Thoracic aorta (tissue), 2 donors: ENCODE results near the gene GALP. TPM values are rescaled to one million over a fixed set of nuclear protein-coding genes. Genes with fewer than 3 reads are reported as not detected.
"Not testable (repeated sequence)": the region's sequence is repeated elsewhere in the genome, so short reads cannot be mapped to it uniquely, and the experiment has no call there.

Source experiments
- ATAC-seq: fragments of 150-250 bp; one replicate; pipeline ENCODE4 v1.8.0; 2017; ENCODE audit warnings: low read depth; ENCODE audit not compliant: insufficient number of reproducible peaks, low FRiP score
- DNase-seq: peaks from one replicate; pipeline ENCODE4 v3.0.0-alpha.2; 2020; ENCODE audit warnings: low spot score
- H3K27ac ChIP-seq, 2 donors: fragments of 200-600 bp; sonication (generic); 1 replicate in 1 of 2; 2 replicates in 1 of 2; pipeline ENCODE4 v1.5.1; 2016; ENCODE audit warnings: mild to moderate bottlenecking in 2 of 2, moderate library complexity in 2 of 2
- H3K27me3 ChIP-seq: fragments of 200-600 bp; sonication (generic); replicated peaks from 2 replicates; pipeline ENCODE4 v1.6.0; 2016; ENCODE audit warnings: mild to moderate bottlenecking; ENCODE audit not compliant: insufficient read depth
- H3K36me3 ChIP-seq: fragments of 200-600 bp; sonication (generic); one replicate; pipeline ENCODE4 v1.5.1; 2016
- H3K4me1 ChIP-seq, 2 donors: fragments of 200-600 bp; sonication (generic); 1 replicate in 1 of 2; 2 replicates in 1 of 2; pipeline versions ENCODE4 v1.5.1 to v1.6.0; 2016; ENCODE audit warnings: low read depth in 2 of 2, mild to moderate bottlenecking in 1 of 2; ENCODE audit not compliant: control insufficient read depth in 1 of 2
- H3K4me3 ChIP-seq: fragments of 200-600 bp; sonication (generic); 2 replicates; pipeline ENCODE4 v1.5.1; 2016; ENCODE audit warnings: mild to moderate bottlenecking
- H3K9me3 ChIP-seq: fragments of 200-600 bp; sonication (generic); 2 replicates; pipeline ENCODE4 v1.5.1; 2016
- CTCF ChIP-seq: fragments of 200-600 bp; sonication (generic); IDR thresholded peaks from one replicate; pipeline ENCODE4 v1.5.1; 2019; ENCODE audit warnings: antibody characterized with exemption
- total RNA-seq, 2 donors: library from RNA; depleted of rRNA; stranded (reverse); fragments of >200 nt; gene quantifications; one replicate each; pipeline versions ENCODE4 v1.1.0 to v1.2.3, GENCODE V29; 2016

GALP gene
- total RNA-seq, 2 donors from 2014 or later: not detected

DNA sequence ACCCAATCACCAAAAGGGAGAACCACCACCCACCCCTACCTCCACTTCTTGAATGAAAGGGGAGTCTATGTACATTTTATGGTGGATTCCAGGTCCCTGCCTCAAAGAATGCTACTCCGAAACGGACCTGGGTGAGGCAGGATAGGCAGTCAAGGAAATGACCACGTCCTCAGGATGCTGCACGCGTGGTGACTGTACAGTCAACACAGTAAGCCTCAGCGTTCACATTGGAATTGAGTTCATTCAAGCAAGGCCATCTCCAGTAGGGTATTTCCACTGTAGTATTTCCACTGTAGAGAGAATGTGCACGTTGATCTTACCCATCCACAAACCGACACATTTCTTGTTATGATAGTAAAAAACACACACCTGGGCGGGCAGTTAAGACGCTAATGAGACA lies 43.2 kb downstream of the GALP start:
- Histone ChIP-seq H3K36me3 (no peaks in the 10 kb centered on the region), H3K27me3 (no peaks in the 10 kb centered on the region), H3K4me1 (peaks cover 0 to 5% of the 10 kb centered on the region in 2 donors), H3K9me3 (no peaks in the 10 kb centered on the region), H3K27ac (no peak overlapping the region), H3K4me3 (no peak overlapping the region)
- DNase-seq: no peak
- ATAC-seq: no peak
- no peak for TF ChIP-seq CTCF

GRCh38 chr19:56221442-56221841 lies 45.6 kb downstream of the GALP start:
- H3K27ac ChIP-seq, H3K4me1 ChIP-seq, H3K9me3 ChIP-seq, H3K36me3 ChIP-seq, H3K27me3 ChIP-seq, DNase-seq, H3K4me3 ChIP-seq, ATAC-seq: not testable (repeated sequence)

DNA sequence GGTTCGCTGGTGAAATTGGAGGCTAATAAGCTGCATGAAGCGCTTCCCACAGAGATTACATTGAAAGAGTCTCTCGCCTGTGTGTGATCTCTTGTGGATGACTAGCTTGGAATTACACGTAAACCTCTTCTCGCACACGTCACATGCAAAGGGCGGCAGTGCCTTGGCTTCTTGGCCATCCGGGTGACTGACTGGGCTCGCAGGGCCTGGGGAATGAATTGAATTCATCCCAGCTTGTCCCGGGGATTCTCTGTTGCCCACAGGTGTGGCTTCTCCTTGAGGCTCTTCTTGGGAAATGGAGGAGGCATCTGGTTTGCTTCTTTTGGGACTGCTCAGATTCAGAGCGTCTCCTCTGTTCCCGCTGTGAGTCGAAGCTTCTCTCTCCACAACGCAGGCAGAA lies 46.0 kb downstream of the GALP start:
- DNase-seq: no peak
- no peak for ATAC-seq
- H3K4me3 ChIP-seq: no peak overlapping the region
- no peaks in the 10 kb centered on the region for H3K27me3 ChIP-seq
- no peak for TF ChIP-seq CTCF
- H3K36me3 ChIP-seq: no peaks in the 10 kb centered on the region
- no peak overlapping the region for H3K27ac ChIP-seq
- no peaks in the 10 kb centered on the region for H3K9me3 ChIP-seq
- peaks cover 0 to 5% of the 10 kb centered on the region in 2 donors for H3K4me1 ChIP-seq

DNA sequence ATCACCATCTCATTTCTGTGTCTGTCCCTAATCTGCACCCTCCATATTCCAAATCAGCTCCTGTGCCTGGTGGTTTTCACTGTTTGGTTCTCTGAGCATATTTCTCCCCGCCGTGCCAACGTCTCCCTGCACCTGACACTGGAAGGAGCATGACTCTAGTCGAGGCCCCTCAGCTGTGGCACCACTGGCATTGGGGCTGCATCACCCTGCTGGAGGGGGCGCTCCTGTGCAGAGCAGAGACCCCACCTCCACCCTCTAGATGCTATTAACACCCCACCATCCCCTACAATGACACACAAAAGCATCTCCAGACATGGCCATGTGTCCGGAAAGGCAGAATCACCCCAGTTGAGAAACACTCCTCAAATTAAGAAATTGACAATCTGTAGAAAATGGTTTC lies 47.1 kb downstream of the GALP start:
- DNase-seq (no peak), ATAC-seq (no peak)
- Histone ChIP-seq H3K4me1 (peaks cover 0 to under 1% of the 10 kb centered on the region in 2 donors), H3K4me3 (no peak overlapping the region), H3K36me3 (no peaks in the 10 kb centered on the region), H3K9me3 (no peaks in the 10 kb centered on the region), H3K27me3 (no peaks in the 10 kb centered on the region), H3K27ac (no peak overlapping the region)
- no peak for TF ChIP-seq CTCF

DNA sequence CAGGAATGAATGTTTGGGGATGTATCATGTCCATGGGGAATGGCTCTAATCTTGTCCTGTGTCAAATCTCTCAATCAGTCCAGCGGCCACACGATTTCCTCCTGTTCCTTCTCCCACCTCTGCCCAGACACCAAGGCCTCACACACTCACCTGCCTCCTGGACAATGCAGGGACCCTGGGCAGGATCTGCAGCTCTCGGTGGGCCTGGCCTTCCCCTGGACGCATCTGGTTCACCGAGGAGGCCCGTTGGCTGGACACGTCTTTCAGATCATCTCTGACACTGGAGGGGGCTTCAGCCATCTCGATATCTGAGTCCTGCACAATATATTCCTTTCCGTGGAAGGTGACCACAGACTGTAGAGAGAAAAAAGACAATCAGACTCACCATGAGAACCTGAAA lies 47.7 kb downstream of the GALP start:
- Histone ChIP-seq H3K4me1 (no peaks in the 10 kb centered on the region), H3K27ac (no peak overlapping the region), H3K27me3 (no peaks in the 10 kb centered on the region), H3K4me3 (no peak overlapping the region), H3K9me3 (no peaks in the 10 kb centered on the region), H3K36me3 (no peaks in the 10 kb centered on the region)
- ATAC-seq: no peak
- no peak for DNase-seq
- TF ChIP-seq CTCF: no peak

Other genes with a start within 250 kb of the GALP start
- gene NLRP13, start 243.7 kb upstream of the GALP start, total RNA-seq: not detected
- not detected for gene NLRP8, start 228.2 kb upstream of the GALP start, total RNA-seq
- gene NLRP5, start 189.2 kb upstream of the GALP start, total RNA-seq: not detected
- 10 to 100 TPM; 13.4 to 18.7 TPM for gene ZNF787, start 54.7 kb upstream of the GALP start, total RNA-seq
- 10 to 100 TPM; 28.2 to 31.0 TPM for gene ZNF444, start 34.7 kb upstream of the GALP start, total RNA-seq
- gene ZSCAN5B, start 21.8 kb downstream of the GALP start, total RNA-seq: not detected
- not detected for gene ZSCAN5C, start 26.3 kb downstream of the GALP start, total RNA-seq
- gene EDDM13, start 96.7 kb downstream of the GALP start, total RNA-seq: not detected
- 10 to 100 TPM in 1 of 2 donors, 1 to 10 TPM in 1; 7.3 to 11.9 TPM for gene ZSCAN5A, start 138.8 kb downstream of the GALP start, total RNA-seq
- gene ZNF582, start 217.5 kb downstream of the GALP start, total RNA-seq: 1 to 10 TPM; 2.1 to 2.6 TPM
- gene ZNF583, start 228.3 kb downstream of the GALP start, total RNA-seq: 10 to 100 TPM in 1 of 2 donors, 1 to 10 TPM in 1; 4.2 to 20.9 TPM